ENCODE measurements around the gene ARSG. TPM values are rescaled to one million over a fixed set of nuclear protein-coding genes. Genes with fewer than 3 reads are reported as not detected.

Gene ARSG
- total and polyA plus RNA-seq, 2 of the 8 experiments (the other 6 are each of a cell fraction or from before 2014, with no cell fraction given): 3.3 to 4.0 TPM

- TF ChIP-seq NRF1 (IDR thresholded peaks at IDR 0.05; ENCODE audit: low read depth, low read length) (no peak), TBP (IDR thresholded peaks at IDR 0.05; ENCODE audit: low read depth, low read length) (0 out of 2 replicates have a peak, but pooled peaks have one; percentile 27), RXRA (IDR thresholded peaks at IDR 0.05; ENCODE audit: insufficient read depth, low read depth, low read length) (no peak), EZH2 (IDR thresholded peaks at IDR 0.05; ENCODE audit: low read depth, low read length, severe bottlenecking) (peak; percentile 43), JUND (IDR thresholded peaks at IDR 0.05; ENCODE audit: low read length) (no peak), KDM4A (IDR thresholded peaks at IDR 0.05; ENCODE audit: low read depth, low read length, severe bottlenecking) (peak; percentile 89), BRCA1 (IDR thresholded peaks at IDR 0.05; ENCODE audit: low read depth, low read length) (no peak), SRF (IDR thresholded peaks at IDR 0.05; ENCODE audit: low read depth, low read length) (no peak), CTCF (IDR thresholded peaks at IDR 0.05; ENCODE audit: control extremely low read depth in 1 of 3, insufficient read depth in 1 of 3, low read depth in 1 of 3, low read length in 3 of 3) (peak in 2 of 3 experiments; percentile 3 to 40; a peak in 3 of 4 replicates), YY1 (IDR thresholded peaks at IDR 0.05; ENCODE audit: low read depth, low read length) (no peak), NANOG (IDR thresholded peaks at IDR 0.05; ENCODE audit: insufficient read depth, low read depth, low read length, poor library complexity, severe bottlenecking) (no peak), KDM5A (IDR thresholded peaks at IDR 0.05; ENCODE audit: low read length) (no peak), HDAC2 (IDR thresholded peaks at IDR 0.05; ENCODE audit: borderline replicate concordance in 1 of 2, low read depth in 2 of 2, low read length in 2 of 2) (peak in 1 of 2 experiments; percentile 84; a peak in 2 of 4 replicates), CBX5 (IDR thresholded peaks at IDR 0.05; ENCODE audit: low read depth, low read length) (no peak), JUN (IDR thresholded peaks at IDR 0.05; ENCODE audit: low read depth, low read length) (no peak), RAD21 (IDR thresholded peaks at IDR 0.05 in 1 of 2, conservative IDR thresholded peaks at IDR 0.05 in 1 of 2; ENCODE audit: low read depth in 2 of 2, low read length in 2 of 2) (peak; percentile 24 to 46; a peak in 3 of 4 replicates)
- TF ChIP-seq, protein P1, sequence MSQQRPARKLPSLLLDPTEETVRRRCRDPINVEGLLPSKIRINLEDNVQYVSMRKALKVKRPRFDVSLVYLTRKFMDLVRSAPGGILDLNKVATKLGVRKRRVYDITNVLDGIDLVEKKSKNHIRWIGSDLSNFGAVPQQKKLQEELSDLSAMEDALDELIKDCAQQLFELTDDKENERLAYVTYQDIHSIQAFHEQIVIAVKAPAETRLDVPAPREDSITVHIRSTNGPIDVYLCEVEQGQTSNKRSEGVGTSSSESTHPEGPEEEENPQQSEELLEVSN (IDR thresholded peaks at IDR 0.05): no peak
Measured at GRCh38 chr17:68291836-68292688, 767 bp downstream of the ARSG start (continued).

Data from H1 (cell line).